GM23338 (cell line): ENCODE results near the gene CD14. TPM values are rescaled to one million over a fixed set of nuclear protein-coding genes. Genes with fewer than 3 reads are reported as not detected.

Experiments
- ATAC-seq: fragments of 200-7000 bp; cut with Tn5 transposase; 3 replicates; pipeline ENCODE4 v1.9.1; 2020
- DNase-seq: peaks from one replicate; pipeline ENCODE4 v3.0.0-alpha.2; 2015; ENCODE audit warnings: low spot score
- H2AFZ ChIP-seq: fragments of 200-600 bp; sonication (generic); 2 replicates; pipeline ENCODE4 v1.8.0; 2016; ENCODE audit warnings: antibody characterized with exemption, mild to moderate bottlenecking, moderate library complexity
- H3F3A ChIP-seq: fragments of 200-600 bp; sonication (generic); replicated peaks from 2 replicates; pipeline ENCODE4 v1.8.0; 2017; ENCODE audit warnings: antibody characterized with exemption, mixed run types, low read depth
- H3K27ac ChIP-seq: fragments of 200-600 bp; sonication (generic); 2 replicates; pipeline ENCODE4 v1.6.1; 2016; ENCODE audit warnings: low read depth
- H3K27me3 ChIP-seq: fragments of 200-600 bp; sonication (generic); 2 replicates; pipeline ENCODE4 v1.8.0; 2016; ENCODE audit warnings: mild to moderate bottlenecking, mixed run types, moderate library complexity; ENCODE audit not compliant: insufficient read depth
- H3K36me3 ChIP-seq: fragments of 200-600 bp; sonication (generic); 2 replicates; pipeline ENCODE4 v1.8.0; 2016; ENCODE audit warnings: mild to moderate bottlenecking; ENCODE audit not compliant: insufficient read depth
- H3K4me1 ChIP-seq: fragments of 200-600 bp; sonication (generic); 2 replicates; pipeline ENCODE4 v1.8.0; 2016; ENCODE audit warnings: mild to moderate bottlenecking, moderate library complexity; ENCODE audit not compliant: insufficient read depth
- H3K4me2 ChIP-seq: fragments of 200-600 bp; sonication (generic); 2 replicates; pipeline ENCODE4 v1.7.1; 2017; ENCODE audit warnings: mixed run types
- H3K4me3 ChIP-seq: fragments of 200-600 bp; sonication (generic); 2 replicates; pipeline ENCODE4 v1.6.1; 2016; ENCODE audit warnings: mixed run types
- H3K79me2 ChIP-seq: fragments of 200-600 bp; sonication (generic); replicated peaks from 2 replicates; pipeline ENCODE4 v1.8.0; 2017; ENCODE audit warnings: mild to moderate bottlenecking; ENCODE audit not compliant: insufficient read depth
- H3K9me2 ChIP-seq: fragments of 200-600 bp; sonication (generic); 2 replicates; pipeline ENCODE4 v1.8.0; 2017; ENCODE audit not compliant: insufficient read depth
- H4K20me1 ChIP-seq: fragments of 200-600 bp; sonication (generic); replicated peaks from 2 replicates; pipeline ENCODE4 v1.8.0; 2017; ENCODE audit warnings: mild to moderate bottlenecking; ENCODE audit not compliant: insufficient read depth
- H3K27ac Mint-ChIP-seq: 2 replicates; pipeline ENCODE4 v1.8.0; 2020; ENCODE audit warnings: inconsistent platforms, mild to moderate bottlenecking, moderate library complexity, mixed read lengths
- H3K27me3 Mint-ChIP-seq: 3 replicates; pipeline ENCODE4 v1.8.0; 2022; ENCODE audit warnings: low read depth, mild to moderate bottlenecking, moderate library complexity, mixed read lengths, inconsistent platforms; ENCODE audit not compliant: insufficient read depth, poor library complexity
- H3K36me3 Mint-ChIP-seq: 3 replicates; pipeline ENCODE4 v1.8.0; 2021; ENCODE audit warnings: low read depth, mild to moderate bottlenecking, inconsistent platforms, moderate library complexity, mixed read lengths
- H3K4me1 Mint-ChIP-seq: 3 replicates; pipeline ENCODE4 v1.8.0; 2020; ENCODE audit warnings: mild to moderate bottlenecking, inconsistent platforms, mixed read lengths
- H3K4me3 Mint-ChIP-seq: 3 replicates; pipeline ENCODE4 v1.8.0; 2021; ENCODE audit warnings: moderate library complexity, mild to moderate bottlenecking, inconsistent platforms, mixed read lengths
- H3K9me3 Mint-ChIP-seq: 3 replicates; pipeline ENCODE4 v1.8.0; 2020; ENCODE audit warnings: moderate library complexity, mild to moderate bottlenecking, inconsistent platforms, mixed read lengths
- CREB1 ChIP-seq: fragments of 250-450 bp; sonication (Bioruptor Pico); IDR thresholded peaks from 2 replicates; pipeline ENCODE4 v1.5.0; 2020; ENCODE audit warnings: low read depth, mild to moderate bottlenecking, moderate library complexity
- EZH2 ChIP-seq: fragments of 200-600 bp; sonication (generic); IDR thresholded peaks from one replicate; pipeline ENCODE4 v1.8.0; 2017; ENCODE audit warnings: antibody characterized with exemption, mild to moderate bottlenecking, low read depth; ENCODE audit not compliant: unreplicated experiment
- EZH2phosphoT487 ChIP-seq: fragments of 200-600 bp; sonication (generic); IDR thresholded peaks from one replicate; pipeline ENCODE4 v1.8.1; 2018; ENCODE audit warnings: antibody characterized with exemption; ENCODE audit not compliant: unreplicated experiment
- NANOG ChIP-seq: IDR thresholded peaks from 2 replicates; pipeline ENCODE4 v1.6.1; 2016; ENCODE audit warnings: antibody characterized with exemption, borderline replicate concordance
- POLR2AphosphoS5 ChIP-seq: IDR thresholded peaks from 2 replicates; pipeline ENCODE4 v1.6.1; 2016; ENCODE audit warnings: antibody characterized with exemption, low read depth
- STAT1 ChIP-seq: IDR thresholded peaks from one replicate; pipeline ENCODE4 v1.6.1; 2016; ENCODE audit warnings: antibody characterized with exemption; ENCODE audit not compliant: unreplicated experiment
- ZNF114 ChIP-seq: fragments of 250-450 bp; sonication (Bioruptor Pico); IDR thresholded peaks from 2 replicates; pipeline ENCODE4 v1.5.0; 2020; ENCODE audit warnings: mild to moderate bottlenecking, moderate library complexity
- ZNF331 ChIP-seq: fragments of 250-450 bp; sonication (Bioruptor Pico); IDR thresholded peaks from 2 replicates; pipeline ENCODE4 v1.5.0; 2020; ENCODE audit warnings: low read depth, mild to moderate bottlenecking, moderate library complexity
- polyA plus RNA-seq: library from polyadenylated mRNA; unstranded; fragments of >200 nt; fragmentation: Nextera tagmentation; extraction: Ambion mirVana; gene quantifications from 2 replicates; pipeline ENCODE4 v1.2.1, GENCODE V29; 2016
- total RNA-seq: library from RNA; depleted of rRNA; stranded (reverse); fragments of >200 nt; shearing (Covaris generic); gene quantifications from 2 replicates; pipeline ENCODE4 v1.2.3, GENCODE V29; 2014
- TF ChIP-seq, protein P1 (sequence below): fragments of 250-450 bp; sonication (Bioruptor Pico); IDR thresholded peaks from 2 replicates; pipeline ENCODE4 v1.5.0; 2020; ENCODE audit warnings: mild to moderate bottlenecking, moderate library complexity
- TF ChIP-seq, protein P2 (sequence below): IDR thresholded peaks from 2 replicates; pipeline ENCODE4 v1.6.1; 2016; ENCODE audit warnings: antibody characterized with exemption

CD14 gene
- total and polyA plus RNA-seq, 2 experiments from 2014 or later: not detected

DNA sequence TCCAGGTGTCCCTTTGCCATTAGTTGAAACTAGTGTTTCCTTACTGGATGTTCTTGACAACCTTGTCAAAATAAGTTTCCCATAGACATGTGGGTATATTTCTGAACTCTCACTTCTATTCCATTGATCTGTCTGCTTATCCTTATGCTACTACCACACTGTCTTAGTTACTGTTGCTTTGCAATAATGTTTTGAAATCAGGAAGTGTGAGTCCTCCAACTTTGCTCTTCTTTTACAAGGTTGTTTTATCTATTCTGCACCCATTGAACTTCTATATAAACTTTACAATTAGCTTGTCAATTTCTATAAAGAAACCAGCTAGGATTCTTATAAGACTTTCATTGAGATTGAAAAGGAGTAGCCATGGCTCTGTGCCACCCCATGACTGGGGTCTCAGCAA, 24.3 kb downstream of the CD14 start (continued):
- TF ChIP-seq, protein P1, sequence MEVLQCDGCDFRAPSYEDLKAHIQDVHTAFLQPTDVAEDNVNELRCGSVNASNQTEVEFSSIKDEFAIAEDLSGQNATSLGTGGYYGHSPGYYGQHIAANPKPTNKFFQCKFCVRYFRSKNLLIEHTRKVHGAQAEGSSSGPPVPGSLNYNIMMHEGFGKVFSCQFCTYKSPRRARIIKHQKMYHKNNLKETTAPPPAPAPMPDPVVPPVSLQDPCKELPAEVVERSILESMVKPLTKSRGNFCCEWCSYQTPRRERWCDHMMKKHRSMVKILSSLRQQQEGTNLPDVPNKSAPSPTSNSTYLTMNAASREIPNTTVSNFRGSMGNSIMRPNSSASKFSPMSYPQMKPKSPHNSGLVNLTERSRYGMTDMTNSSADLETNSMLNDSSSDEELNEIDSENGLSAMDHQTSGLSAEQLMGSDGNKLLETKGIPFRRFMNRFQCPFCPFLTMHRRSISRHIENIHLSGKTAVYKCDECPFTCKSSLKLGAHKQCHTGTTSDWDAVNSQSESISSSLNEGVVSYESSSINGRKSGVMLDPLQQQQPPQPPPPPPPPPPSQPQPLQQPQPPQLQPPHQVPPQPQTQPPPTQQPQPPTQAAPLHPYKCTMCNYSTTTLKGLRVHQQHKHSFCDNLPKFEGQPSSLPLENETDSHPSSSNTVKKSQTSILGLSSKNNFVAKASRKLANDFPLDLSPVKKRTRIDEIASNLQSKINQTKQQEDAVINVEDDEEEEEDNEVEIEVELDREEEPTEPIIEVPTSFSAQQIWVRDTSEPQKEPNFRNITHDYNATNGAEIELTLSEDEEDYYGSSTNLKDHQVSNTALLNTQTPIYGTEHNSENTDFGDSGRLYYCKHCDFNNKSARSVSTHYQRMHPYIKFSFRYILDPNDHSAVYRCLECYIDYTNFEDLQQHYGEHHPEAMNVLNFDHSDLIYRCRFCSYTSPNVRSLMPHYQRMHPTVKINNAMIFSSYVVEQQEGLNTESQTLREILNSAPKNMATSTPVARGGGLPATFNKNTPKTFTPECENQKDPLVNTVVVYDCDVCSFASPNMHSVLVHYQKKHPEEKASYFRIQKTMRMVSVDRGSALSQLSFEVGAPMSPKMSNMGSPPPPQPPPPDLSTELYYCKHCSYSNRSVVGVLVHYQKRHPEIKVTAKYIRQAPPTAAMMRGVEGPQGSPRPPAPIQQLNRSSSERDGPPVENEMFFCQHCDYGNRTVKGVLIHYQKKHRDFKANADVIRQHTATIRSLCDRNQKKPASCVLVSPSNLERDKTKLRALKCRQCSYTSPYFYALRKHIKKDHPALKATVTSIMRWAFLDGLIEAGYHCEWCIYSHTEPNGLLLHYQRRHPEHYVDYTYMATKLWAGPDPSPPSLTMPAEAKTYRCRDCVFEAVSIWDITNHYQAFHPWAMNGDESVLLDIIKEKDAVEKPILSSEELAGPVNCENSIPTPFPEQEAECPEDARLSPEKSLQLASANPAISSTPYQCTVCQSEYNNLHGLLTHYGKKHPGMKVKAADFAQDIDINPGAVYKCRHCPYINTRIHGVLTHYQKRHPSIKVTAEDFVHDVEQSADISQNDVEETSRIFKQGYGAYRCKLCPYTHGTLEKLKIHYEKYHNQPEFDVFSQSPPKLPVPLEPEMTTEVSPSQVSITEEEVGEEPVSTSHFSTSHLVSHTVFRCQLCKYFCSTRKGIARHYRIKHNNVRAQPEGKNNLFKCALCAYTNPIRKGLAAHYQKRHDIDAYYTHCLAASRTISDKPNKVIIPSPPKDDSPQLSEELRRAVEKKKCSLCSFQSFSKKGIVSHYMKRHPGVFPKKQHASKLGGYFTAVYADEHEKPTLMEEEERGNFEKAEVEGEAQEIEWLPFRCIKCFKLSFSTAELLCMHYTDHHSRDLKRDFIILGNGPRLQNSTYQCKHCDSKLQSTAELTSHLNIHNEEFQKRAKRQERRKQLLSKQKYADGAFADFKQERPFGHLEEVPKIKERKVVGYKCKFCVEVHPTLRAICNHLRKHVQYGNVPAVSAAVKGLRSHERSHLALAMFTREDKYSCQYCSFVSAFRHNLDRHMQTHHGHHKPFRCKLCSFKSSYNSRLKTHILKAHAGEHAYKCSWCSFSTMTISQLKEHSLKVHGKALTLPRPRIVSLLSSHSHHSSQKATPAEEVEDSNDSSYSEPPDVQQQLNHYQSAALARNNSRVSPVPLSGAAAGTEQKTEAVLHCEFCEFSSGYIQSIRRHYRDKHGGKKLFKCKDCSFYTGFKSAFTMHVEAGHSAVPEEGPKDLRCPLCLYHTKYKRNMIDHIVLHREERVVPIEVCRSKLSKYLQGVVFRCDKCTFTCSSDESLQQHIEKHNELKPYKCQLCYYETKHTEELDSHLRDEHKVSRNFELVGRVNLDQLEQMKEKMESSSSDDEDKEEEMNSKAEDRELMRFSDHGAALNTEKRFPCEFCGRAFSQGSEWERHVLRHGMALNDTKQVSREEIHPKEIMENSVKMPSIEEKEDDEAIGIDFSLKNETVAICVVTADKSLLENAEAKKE: no peak
- TF ChIP-seq NANOG (no peak), ZNF331 (no peak)

DNA sequence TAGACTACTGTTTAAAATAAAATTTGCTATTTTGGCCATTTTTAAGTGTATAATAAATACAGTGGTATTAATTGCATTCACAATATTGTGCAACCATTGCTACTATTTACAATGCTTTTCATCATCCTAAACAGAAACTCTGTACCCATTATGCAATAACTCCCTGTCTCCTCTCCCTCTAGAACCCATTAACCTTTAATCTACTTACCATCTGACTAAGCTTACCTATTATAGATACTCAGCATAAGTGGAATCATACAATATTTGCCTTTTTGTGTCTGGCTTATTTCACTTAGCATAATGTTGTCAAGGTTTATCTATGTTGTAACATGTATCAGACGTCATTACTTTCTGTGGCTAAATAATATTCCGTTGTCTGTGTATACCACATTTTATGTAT, 25.9 kb downstream of the CD14 start:
- Mint-ChIP-seq H3K27me3 (peaks cover 3% of the 10 kb centered on the region), H3K9me3 (peaks cover 40% of the 10 kb centered on the region), H3K27ac (no peak overlapping the region), H3K36me3 (peaks cover 4% of the 10 kb centered on the region; the same call in 1 of the 3 replicates), H3K4me3 (no peak overlapping the region), H3K4me1 (no peaks in the 10 kb centered on the region)
- no peak overlapping the region for H3K4me3 ChIP-seq
- H3K27ac ChIP-seq: no peak overlapping the region
- H2AFZ ChIP-seq: no peak overlapping the region
- no peaks in the 10 kb centered on the region for H3K79me2 ChIP-seq
- H4K20me1 ChIP-seq: no peaks in the 10 kb centered on the region
- H3F3A ChIP-seq: no peaks in the 10 kb centered on the region
- H3K27me3 ChIP-seq: no peaks in the 10 kb centered on the region
- no peaks in the 10 kb centered on the region; the same call in 1 of the 2 replicates for H3K9me2 ChIP-seq
- no peak overlapping the region for H3K4me2 ChIP-seq
- no peaks in the 10 kb centered on the region for H3K4me1 ChIP-seq
- ATAC-seq (no peak), DNase-seq (no peak)
- no peaks in the 10 kb centered on the region for H3K36me3 ChIP-seq
- no peak for TF ChIP-seq EZH2
- TF ChIP-seq, protein P1: no peak
- no peak for TF ChIP-seq NANOG
- TF ChIP-seq ZNF114: no peak
- TF ChIP-seq CREB1 (CRISPR knock-in tag): no peak
- no peak for TF ChIP-seq STAT1
- no peak for TF ChIP-seq EZH2phosphoT487
- TF ChIP-seq POLR2AphosphoS5: no peak
- TF ChIP-seq, protein P2, sequence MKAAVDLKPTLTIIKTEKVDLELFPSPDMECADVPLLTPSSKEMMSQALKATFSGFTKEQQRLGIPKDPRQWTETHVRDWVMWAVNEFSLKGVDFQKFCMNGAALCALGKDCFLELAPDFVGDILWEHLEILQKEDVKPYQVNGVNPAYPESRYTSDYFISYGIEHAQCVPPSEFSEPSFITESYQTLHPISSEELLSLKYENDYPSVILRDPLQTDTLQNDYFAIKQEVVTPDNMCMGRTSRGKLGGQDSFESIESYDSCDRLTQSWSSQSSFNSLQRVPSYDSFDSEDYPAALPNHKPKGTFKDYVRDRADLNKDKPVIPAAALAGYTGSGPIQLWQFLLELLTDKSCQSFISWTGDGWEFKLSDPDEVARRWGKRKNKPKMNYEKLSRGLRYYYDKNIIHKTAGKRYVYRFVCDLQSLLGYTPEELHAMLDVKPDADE: no peak
- no peak for TF ChIP-seq ZNF331
